ENCODE measurements around the gene RAB14.
"Not testable (repeated sequence)": the region's sequence is repeated elsewhere in the genome, so short reads cannot be mapped to it uniquely, and the experiment has no call there.

The RAB14 gene

GRCh38 chr9:121192959-121193640 is 8.6 kb downstream of the RAB14 start:
- no peak for DNase-seq

- no peak for DNase-seq
These were observed 9.2 kb downstream of the RAB14 start for GRCh38 chr9:121192518-121192917.

- no peak for DNase-seq
These were observed 10.4 kb downstream of the RAB14 start for GRCh38 chr9:121191235-121191634.

GRCh38 chr9:121189660-121190059 is 12.0 kb downstream of the RAB14 start:
- no peak for DNase-seq

- no peak for DNase-seq
These were observed 12.7 kb downstream of the RAB14 start for GRCh38 chr9:121189006-121189405.

GRCh38 chr9:121187636-121188305 is 13.9 kb downstream of the RAB14 start:
- DNase-seq = no peak

- DNase-seq = no peak
These were observed 15.8 kb downstream of the RAB14 start for GRCh38 chr9:121185774-121186403.

- DNase-seq = no peak
These were observed 16.4 kb downstream of the RAB14 start for GRCh38 chr9:121185178-121185745.

GRCh38 chr9:121184463-121184862 is 17.2 kb downstream of the RAB14 start:
- DNase-seq = no peak

GRCh38 chr9:121183666-121184423 is 17.8 kb downstream of the RAB14 start:
- no peak for DNase-seq

- DNase-seq = no peak
These were observed 18.7 kb downstream of the RAB14 start for GRCh38 chr9:121182989-121183388.

GRCh38 chr9:121182101-121182836 is 19.4 kb downstream of the RAB14 start:
- DNase-seq = no peak

- DNase-seq = peak in 2 of 56 donors; percentile 3 to 5
These were observed 21.6 kb downstream of the RAB14 start for GRCh38 chr9:121179930-121180681.

GRCh38 chr9:121179373-121179721 is 22.3 kb downstream of the RAB14 start:
- DNase-seq = not testable (repeated sequence)

GRCh38 chr9:121178676-121179372 is 22.8 kb downstream of the RAB14 start:
- DNase-seq = no peak

GRCh38 chr9:121173501-121173900 is 28.2 kb downstream of the RAB14 start:
- no peak for DNase-seq

- DNase-seq = no peak
These were observed 28.8 kb downstream of the RAB14 start for GRCh38 chr9:121172726-121173487.

GRCh38 chr9:121171236-121171635 is 30.4 kb downstream of the RAB14 start:
- DNase-seq = no peak

Data from nucleus accumbens (tissue), 56 donors.